ENCODE measurements around the gene CBLN2. TPM values are rescaled to one million over a fixed set of nuclear protein-coding genes. Genes with fewer than 3 reads are reported as not detected.

Gene CBLN2
- total and polyA plus RNA-seq, 4 donors: 1.00 TPM; not detected in 3

- TF ChIP-seq, protein P1, sequence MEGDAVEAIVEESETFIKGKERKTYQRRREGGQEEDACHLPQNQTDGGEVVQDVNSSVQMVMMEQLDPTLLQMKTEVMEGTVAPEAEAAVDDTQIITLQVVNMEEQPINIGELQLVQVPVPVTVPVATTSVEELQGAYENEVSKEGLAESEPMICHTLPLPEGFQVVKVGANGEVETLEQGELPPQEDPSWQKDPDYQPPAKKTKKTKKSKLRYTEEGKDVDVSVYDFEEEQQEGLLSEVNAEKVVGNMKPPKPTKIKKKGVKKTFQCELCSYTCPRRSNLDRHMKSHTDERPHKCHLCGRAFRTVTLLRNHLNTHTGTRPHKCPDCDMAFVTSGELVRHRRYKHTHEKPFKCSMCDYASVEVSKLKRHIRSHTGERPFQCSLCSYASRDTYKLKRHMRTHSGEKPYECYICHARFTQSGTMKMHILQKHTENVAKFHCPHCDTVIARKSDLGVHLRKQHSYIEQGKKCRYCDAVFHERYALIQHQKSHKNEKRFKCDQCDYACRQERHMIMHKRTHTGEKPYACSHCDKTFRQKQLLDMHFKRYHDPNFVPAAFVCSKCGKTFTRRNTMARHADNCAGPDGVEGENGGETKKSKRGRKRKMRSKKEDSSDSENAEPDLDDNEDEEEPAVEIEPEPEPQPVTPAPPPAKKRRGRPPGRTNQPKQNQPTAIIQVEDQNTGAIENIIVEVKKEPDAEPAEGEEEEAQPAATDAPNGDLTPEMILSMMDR (IDR thresholded peaks at IDR 0.05; ENCODE audit: control extremely low read depth, extremely low read depth): no peak
- H3K27me3 ChIP-seq (ENCODE audit: control insufficient read depth in 3 of 3, insufficient read depth in 3 of 3, low read length in 2 of 3): no peaks in the 10 kb centered on the region
- no peak overlapping the region for H3K9ac ChIP-seq (ENCODE audit: insufficient read depth in 1 of 2, low read length in 2 of 2)
- H3K27ac ChIP-seq (ENCODE audit: low read depth in 1 of 2, low read length in 1 of 2): no peak overlapping the region
- H3K4me1 ChIP-seq (ENCODE audit: control insufficient read depth in 5 of 5, insufficient read depth in 5 of 5, low read length in 5 of 5): no peaks in the 10 kb centered on the region
- H3K4me3 ChIP-seq: no peak overlapping the region
- H3K9me3 ChIP-seq (ENCODE audit: control insufficient read depth in 4 of 4, insufficient read depth in 3 of 4, low read length in 3 of 4): peaks cover 0 to 2% (median 0%) of the 10 kb centered on the region in 4 donors
- ATAC-seq (ENCODE audit: insufficient read depth, low FRiP score) (no peak), DNase-seq (no peak)
- H3K36me3 ChIP-seq (ENCODE audit: control insufficient read depth in 4 of 4, insufficient read depth in 4 of 4, low read length in 4 of 4): no peaks in the 10 kb centered on the region
- 80 to 88% methylated on average over 5 of the region's 5 CpGs for WGBS, 2 donors
Observed at GRCh38 chr18:72504866-72505265, 39.3 kb downstream of the CBLN2 start.

- H3K4me1 ChIP-seq (ENCODE audit: control insufficient read depth in 5 of 5, insufficient read depth in 5 of 5, low read length in 5 of 5): no peaks in the 10 kb centered on the region
- peaks cover 0 to 2% (median 0%) of the 10 kb centered on the region in 4 donors for H3K9me3 ChIP-seq (ENCODE audit: control insufficient read depth in 4 of 4, insufficient read depth in 3 of 4, low read length in 3 of 4)
- 87 to 88% methylated on average over 18 to 19 of the region's 19 CpGs for WGBS, 2 donors
- H3K27me3 ChIP-seq (ENCODE audit: control insufficient read depth in 3 of 3, insufficient read depth in 3 of 3, low read length in 2 of 3): no peaks in the 10 kb centered on the region
- H3K4me3 ChIP-seq: no peak overlapping the region
- no peak for ATAC-seq (ENCODE audit: insufficient read depth, low FRiP score)
- DNase-seq: no peak
- H3K36me3 ChIP-seq (ENCODE audit: control insufficient read depth in 4 of 4, insufficient read depth in 4 of 4, low read length in 4 of 4): no peaks in the 10 kb centered on the region
- H3K9ac ChIP-seq (ENCODE audit: insufficient read depth in 1 of 2, low read length in 2 of 2): no peak overlapping the region
- H3K27ac ChIP-seq (ENCODE audit: low read depth in 1 of 2, low read length in 1 of 2): no peak overlapping the region
- TF ChIP-seq, protein P1 (IDR thresholded peaks at IDR 0.05; ENCODE audit: control extremely low read depth, extremely low read depth): no peak
Observed at GRCh38 chr18:72502671-72503431, 41.3 kb downstream of the CBLN2 start.

- no peak overlapping the region for H3K9ac ChIP-seq (ENCODE audit: insufficient read depth in 1 of 2, low read length in 2 of 2)
- ATAC-seq (ENCODE audit: insufficient read depth, low FRiP score) (no peak), DNase-seq (no peak)
- TF ChIP-seq, protein P1 (IDR thresholded peaks at IDR 0.05; ENCODE audit: control extremely low read depth, extremely low read depth): no peak
- no peak overlapping the region for H3K4me3 ChIP-seq
- no peaks in the 10 kb centered on the region for H3K27me3 ChIP-seq (ENCODE audit: control insufficient read depth in 3 of 3, insufficient read depth in 3 of 3, low read length in 2 of 3)
- H3K9me3 ChIP-seq (ENCODE audit: control insufficient read depth in 4 of 4, insufficient read depth in 3 of 4, low read length in 3 of 4): no peaks in the 10 kb centered on the region
- H3K4me1 ChIP-seq (ENCODE audit: control insufficient read depth in 5 of 5, insufficient read depth in 5 of 5, low read length in 5 of 5): no peaks in the 10 kb centered on the region
- H3K27ac ChIP-seq (ENCODE audit: low read depth in 1 of 2, low read length in 1 of 2): no peak overlapping the region
- H3K36me3 ChIP-seq (ENCODE audit: control insufficient read depth in 4 of 4, insufficient read depth in 4 of 4, low read length in 4 of 4): no peaks in the 10 kb centered on the region
- WGBS, 2 donors: 86 to 96% methylated on average over 3 of the region's 3 CpGs
Observed at GRCh38 chr18:72492497-72492896, 51.6 kb downstream of the CBLN2 start.

Measured in lung (tissue), 12 donors.